Stomach smooth muscle (tissue), 2 donors: Measurements from ENCODE around the gene HAPSTR1.

Source experiments
- H3K27ac ChIP-seq: one replicate; pipeline ENCODE4 v1.7.0; 2013; ENCODE audit warnings: mild to moderate bottlenecking, low read length, inconsistent platforms
- H3K27me3 ChIP-seq, 2 donors: one replicate each; pipeline ENCODE4 v1.7.0; 2013; ENCODE audit warnings: low read length in 2 of 2; ENCODE audit not compliant: insufficient read depth in 2 of 2, control insufficient read depth in 1 of 2
- H3K36me3 ChIP-seq, 2 donors: one replicate each; pipeline ENCODE4 v1.7.0; 2013; ENCODE audit warnings: low read length in 2 of 2; ENCODE audit not compliant: control insufficient read depth in 2 of 2, insufficient read depth in 2 of 2
- H3K4me1 ChIP-seq: one replicate; pipeline ENCODE4 v1.7.0; 2013; ENCODE audit warnings: low read length; ENCODE audit not compliant: control insufficient read depth, insufficient read depth
- H3K4me3 ChIP-seq, 2 donors: one replicate each; pipeline ENCODE4 v1.7.0; 2013; ENCODE audit warnings: low read length in 2 of 2
- H3K9ac ChIP-seq, 2 donors: one replicate each; pipeline ENCODE4 v1.7.0; 2013; ENCODE audit warnings: low read length in 2 of 2, mild to moderate bottlenecking in 1 of 2
- H3K9me3 ChIP-seq, 2 donors: one replicate each; pipeline ENCODE4 v1.7.0; 2013; ENCODE audit warnings: low read length in 2 of 2; ENCODE audit not compliant: control insufficient read depth in 2 of 2
- donor health status: healthy.
- donor health status: Pancreatic carcinoma.

Gene HAPSTR1

GRCh38 chr16:9054460-9054859 lies 37.0 kb upstream of the HAPSTR1 start:
- H3K4me3 ChIP-seq, result no peak overlapping the region
- no peak overlapping the region for H3K9ac ChIP-seq
- H3K27me3 ChIP-seq, result peaks cover 0 to 7% of the 10 kb centered on the region in 2 donors
- no peaks in the 10 kb centered on the region for H3K4me1 ChIP-seq
- H3K9me3 ChIP-seq, result no peaks in the 10 kb centered on the region
- H3K27ac ChIP-seq, result no peak overlapping the region
- no peaks in the 10 kb centered on the region for H3K36me3 ChIP-seq

- Histone ChIP-seq H3K4me3 (no peak overlapping the region), H3K27me3 (peaks cover 0 to 7% of the 10 kb centered on the region in 2 donors), H3K9me3 (no peaks in the 10 kb centered on the region), H3K9ac (no peak overlapping the region), H3K4me1 (no peaks in the 10 kb centered on the region), H3K27ac (no peak overlapping the region), H3K36me3 (no peaks in the 10 kb centered on the region)
Measured at GRCh38 chr16:9055115-9055514, 36.3 kb upstream of the HAPSTR1 start.

GRCh38 chr16:9055661-9056060 lies 35.8 kb upstream of the HAPSTR1 start:
- Histone ChIP-seq H3K36me3 (no peaks in the 10 kb centered on the region), H3K4me3 (no peak overlapping the region), H3K27me3 (peaks cover 0 to 7% of the 10 kb centered on the region in 2 donors), H3K9me3 (no peaks in the 10 kb centered on the region), H3K27ac (no peak overlapping the region), H3K4me1 (no peaks in the 10 kb centered on the region), H3K9ac (no peak overlapping the region)

GRCh38 chr16:9056061-9056460 lies 35.4 kb upstream of the HAPSTR1 start:
- H3K9ac ChIP-seq, result no peak overlapping the region
- no peak overlapping the region for H3K4me3 ChIP-seq
- no peaks in the 10 kb centered on the region for H3K36me3 ChIP-seq
- H3K4me1 ChIP-seq, result no peaks in the 10 kb centered on the region
- peaks cover 0 to 7% of the 10 kb centered on the region in 2 donors for H3K27me3 ChIP-seq
- H3K9me3 ChIP-seq, result no peaks in the 10 kb centered on the region
- no peak overlapping the region for H3K27ac ChIP-seq

- Histone ChIP-seq H3K27me3 (peaks cover 0 to 5% of the 10 kb centered on the region in 2 donors), H3K36me3 (no peaks in the 10 kb centered on the region), H3K4me3 (no peak overlapping the region), H3K27ac (no peak overlapping the region), H3K9me3 (no peaks in the 10 kb centered on the region), H3K9ac (no peak overlapping the region), H3K4me1 (peaks cover 2% of the 10 kb centered on the region)
Measured at GRCh38 chr16:9058211-9058610, 33.2 kb upstream of the HAPSTR1 start.

- Histone ChIP-seq H3K27ac (no peak overlapping the region), H3K27me3 (no peaks in the 10 kb centered on the region), H3K4me3 (no peak overlapping the region), H3K9ac (no peak overlapping the region), H3K4me1 (peaks cover 2% of the 10 kb centered on the region), H3K9me3 (no peaks in the 10 kb centered on the region), H3K36me3 (no peaks in the 10 kb centered on the region)
Measured at GRCh38 chr16:9060225-9060624, 31.2 kb upstream of the HAPSTR1 start.

- Histone ChIP-seq H3K9ac (no peak overlapping the region), H3K4me1 (peaks cover 2% of the 10 kb centered on the region), H3K27ac (no peak overlapping the region), H3K9me3 (no peaks in the 10 kb centered on the region), H3K27me3 (no peaks in the 10 kb centered on the region), H3K4me3 (no peak overlapping the region), H3K36me3 (no peaks in the 10 kb centered on the region)
Measured at GRCh38 chr16:9061358-9061813, 30.1 kb upstream of the HAPSTR1 start.

- Histone ChIP-seq H3K27ac (no peak overlapping the region), H3K4me3 (no peak overlapping the region), H3K9me3 (no peaks in the 10 kb centered on the region), H3K36me3 (no peaks in the 10 kb centered on the region), H3K9ac (no peak overlapping the region), H3K4me1 (peaks cover 2% of the 10 kb centered on the region), H3K27me3 (no peaks in the 10 kb centered on the region)
Measured at GRCh38 chr16:9062301-9062700, 29.1 kb upstream of the HAPSTR1 start.

GRCh38 chr16:9065077-9065476 lies 26.4 kb upstream of the HAPSTR1 start:
- Histone ChIP-seq H3K9ac (no peak overlapping the region), H3K27ac (no peak overlapping the region), H3K4me1 (peaks cover 2% of the 10 kb centered on the region), H3K36me3 (no peaks in the 10 kb centered on the region), H3K9me3 (no peaks in the 10 kb centered on the region), H3K27me3 (no peaks in the 10 kb centered on the region), H3K4me3 (no peak overlapping the region)

GRCh38 chr16:9068886-9069285 lies 22.6 kb upstream of the HAPSTR1 start:
- no peaks in the 10 kb centered on the region for H3K9me3 ChIP-seq
- no peak overlapping the region for H3K9ac ChIP-seq

GRCh38 chr16:9070254-9070653 lies 21.2 kb upstream of the HAPSTR1 start:
- no peaks in the 10 kb centered on the region for H3K36me3 ChIP-seq
- no peaks in the 10 kb centered on the region for H3K27me3 ChIP-seq
- no peaks in the 10 kb centered on the region for H3K4me1 ChIP-seq
- no peak overlapping the region for H3K27ac ChIP-seq
- H3K9me3 ChIP-seq, result no peaks in the 10 kb centered on the region
- H3K9ac ChIP-seq, result no peak overlapping the region
- H3K4me3 ChIP-seq, result no peak overlapping the region

More at GRCh38 chr16:9068886-9069285, 22.6 kb upstream of the HAPSTR1 start:
- Histone ChIP-seq H3K27me3 (no peaks in the 10 kb centered on the region), H3K4me1 (no peaks in the 10 kb centered on the region), H3K4me3 (no peak overlapping the region), H3K36me3 (no peaks in the 10 kb centered on the region), H3K27ac (no peak overlapping the region)
